HG03571 (cell line): ENCODE data around the gene MEOX2.

Experiments used
- ATAC-seq: cut with Tn5 transposase; IDR thresholded peaks from one replicate; pipeline ENCODE4 v1.9.1; 2021; ENCODE audit not compliant: unreplicated experiment

The MEOX2 gene

GRCh38 chr7:15566476-15566875, 120.0 kb downstream of the MEOX2 start:
- ATAC-seq: no peak

- ATAC-seq: no peak
Observed at GRCh38 chr7:15561835-15562234, 124.6 kb downstream of the MEOX2 start, which contains the start of gene AGMO. TSS of gene AGMO (minus strand) at chr7:15562015.
